Parathyroid adenoma (tissue), 2 donors: Measurements from ENCODE around the gene EED.

Source experiments
- H2AFZ ChIP-seq: fragments of 300-600 bp; sonication (generic); one replicate; pipeline ENCODE4 v1.7.0; 2017; ENCODE audit warnings: antibody characterized with exemption, mild to moderate bottlenecking
- H3K27ac ChIP-seq: fragments of 300-600 bp; sonication (generic); one replicate; pipeline ENCODE4 v1.7.0; 2017
- H3K27me3 ChIP-seq: fragments of 300-600 bp; sonication (generic); one replicate; pipeline ENCODE4 v1.7.0; 2017; ENCODE audit warnings: low read length; ENCODE audit not compliant: control insufficient read depth, insufficient read depth
- H3K36me3 ChIP-seq: fragments of 300-600 bp; sonication (generic); one replicate; pipeline ENCODE4 v1.7.0; 2017; ENCODE audit warnings: low read length; ENCODE audit not compliant: control insufficient read depth, insufficient read depth
- H3K4me1 ChIP-seq: fragments of 300-600 bp; sonication (generic); one replicate; pipeline ENCODE4 v1.7.0; 2017; ENCODE audit warnings: control low read depth
- H3K4me2 ChIP-seq: fragments of 300-600 bp; sonication (generic); one replicate; pipeline ENCODE4 v1.7.0; 2017; ENCODE audit warnings: low read length
- H3K4me3 ChIP-seq: fragments of 300-600 bp; sonication (generic); one replicate; pipeline ENCODE4 v1.7.0; 2017; ENCODE audit warnings: low read depth, low read length
- H3K79me2 ChIP-seq: fragments of 300-600 bp; sonication (generic); one replicate; pipeline ENCODE4 v1.7.0; 2017; ENCODE audit warnings: control low read depth
- H3K9ac ChIP-seq: fragments of 300-600 bp; sonication (generic); one replicate; pipeline ENCODE4 v1.7.0; 2017; ENCODE audit warnings: mild to moderate bottlenecking
- H3K9me3 ChIP-seq: fragments of 300-600 bp; sonication (generic); one replicate; pipeline ENCODE4 v1.7.0; 2017; ENCODE audit warnings: low read length; ENCODE audit not compliant: control insufficient read depth
- CTCF ChIP-seq: fragments of 300-600 bp; sonication (generic); IDR thresholded peaks from one replicate; pipeline ENCODE4 v1.7.0; 2017; ENCODE audit warnings: antibody characterized with exemption, mild to moderate bottlenecking
- donor health status: primary hyperparathyroidism.

EED gene

DNA sequence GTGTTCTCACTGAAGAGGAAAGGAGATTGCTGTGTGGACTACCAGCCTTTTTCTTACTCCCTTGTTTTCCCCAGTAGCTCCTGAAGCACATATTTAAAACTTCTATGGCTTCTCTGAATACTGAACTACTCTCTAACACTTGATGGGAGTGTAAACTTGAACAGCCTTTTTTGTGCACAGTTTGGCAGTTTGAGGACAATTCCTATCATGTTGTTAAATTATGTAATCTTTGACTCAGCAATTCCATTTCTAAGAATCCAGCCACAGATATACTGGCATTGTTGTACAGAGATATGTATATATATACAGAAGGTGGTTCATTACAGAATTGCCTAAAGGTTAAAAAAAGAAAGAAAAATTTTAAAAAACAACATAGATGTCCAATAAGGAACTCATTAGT is 47.1 kb upstream of the EED start:
- no peak overlapping the region for H3K4me3 ChIP-seq
- H2AFZ ChIP-seq: no peak overlapping the region
- H3K4me2 ChIP-seq: no peak overlapping the region
- H3K4me1 ChIP-seq: peaks cover 15% of the 10 kb centered on the region
- H3K9me3 ChIP-seq: no peaks in the 10 kb centered on the region
- no peak overlapping the region for H3K9ac ChIP-seq
- H3K27me3 ChIP-seq: no peaks in the 10 kb centered on the region
- H3K36me3 ChIP-seq: no peaks in the 10 kb centered on the region
- no peak overlapping the region for H3K27ac ChIP-seq
- no peak for TF ChIP-seq CTCF
- H3K79me2 ChIP-seq: no peaks in the 10 kb centered on the region

DNA sequence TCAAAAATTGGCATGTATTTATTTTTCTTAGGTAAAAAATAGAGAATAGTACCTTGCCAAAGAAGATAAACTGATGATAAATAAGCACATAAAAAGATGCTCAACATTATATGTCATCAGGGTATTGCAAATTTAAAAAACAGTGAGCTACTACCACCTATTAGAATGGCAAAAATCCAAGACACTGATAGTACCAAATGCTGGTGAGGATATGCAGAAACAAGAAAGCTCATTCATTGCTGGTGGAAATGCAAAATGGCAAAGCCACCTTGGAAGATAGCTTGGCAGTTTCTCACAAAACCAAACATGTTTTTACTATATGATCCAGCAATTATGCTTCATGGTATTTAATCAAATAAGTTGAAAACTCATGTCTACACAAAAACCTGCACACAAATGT is 46.4 kb upstream of the EED start:
- no peak for TF ChIP-seq CTCF
- H3K36me3 ChIP-seq: no peaks in the 10 kb centered on the region
- no peak overlapping the region for H3K4me2 ChIP-seq
- no peak overlapping the region for H3K4me3 ChIP-seq
- no peak overlapping the region for H2AFZ ChIP-seq
- no peaks in the 10 kb centered on the region for H3K79me2 ChIP-seq
- H3K9me3 ChIP-seq: no peaks in the 10 kb centered on the region
- H3K9ac ChIP-seq: no peak overlapping the region
- peaks cover 8% of the 10 kb centered on the region for H3K4me1 ChIP-seq
- no peak overlapping the region for H3K27ac ChIP-seq
- H3K27me3 ChIP-seq: no peaks in the 10 kb centered on the region

DNA sequence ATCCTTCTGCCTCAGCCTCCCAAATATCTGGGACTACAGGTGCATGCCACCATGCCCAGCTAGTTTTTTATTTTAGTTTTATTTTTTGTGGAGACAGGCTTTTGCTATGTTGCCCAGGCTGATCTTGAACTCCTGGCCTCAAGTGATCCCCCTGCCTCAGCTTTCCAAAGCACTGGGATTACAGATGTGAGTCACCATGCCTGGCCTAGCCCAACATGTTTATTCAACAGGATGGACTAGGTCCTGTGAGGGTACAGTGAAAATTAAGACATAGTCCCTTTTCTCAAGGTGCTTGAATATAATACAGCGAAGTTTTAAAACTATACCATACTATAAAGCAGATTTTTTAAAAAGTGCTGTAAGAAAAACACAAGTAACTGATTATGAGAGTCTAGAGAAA is 45.2 kb upstream of the EED start:
- Histone ChIP-seq H3K27me3 (no peaks in the 10 kb centered on the region), H3K9ac (no peak overlapping the region), H3K36me3 (no peaks in the 10 kb centered on the region), H3K4me3 (no peak overlapping the region), H3K4me2 (no peak overlapping the region), H3K27ac (no peak overlapping the region), H3K9me3 (no peaks in the 10 kb centered on the region), H3K79me2 (no peaks in the 10 kb centered on the region), H2AFZ (no peak overlapping the region), H3K4me1 (no peaks in the 10 kb centered on the region)
- TF ChIP-seq CTCF: no peak

DNA sequence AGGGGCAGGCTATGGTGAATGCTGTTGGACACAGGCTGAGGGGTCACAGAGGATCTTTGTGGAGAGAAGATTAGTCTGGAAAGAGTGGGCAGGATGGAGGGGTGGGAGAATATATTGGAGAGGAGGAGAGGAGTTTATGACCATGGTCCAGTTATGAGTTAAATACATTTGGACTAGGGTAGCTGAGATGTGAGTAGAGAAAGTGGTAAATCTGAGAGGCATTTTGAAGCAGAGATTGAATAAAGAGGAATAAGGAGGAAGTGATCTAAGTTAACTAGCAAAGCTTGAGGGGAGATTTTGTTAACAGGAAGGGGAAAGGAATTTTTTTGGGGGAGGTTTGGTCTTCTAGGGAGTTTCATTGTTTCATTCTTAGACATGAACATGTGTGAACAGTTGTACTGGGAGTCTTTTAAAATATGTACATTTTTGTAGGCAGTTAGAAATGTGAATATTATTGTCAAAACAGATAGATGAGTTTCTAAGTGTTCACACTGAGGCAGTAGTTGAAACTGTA is 43.1 kb upstream of the EED start:
- no peaks in the 10 kb centered on the region for H3K4me1 ChIP-seq
- TF ChIP-seq CTCF: no peak

DNA sequence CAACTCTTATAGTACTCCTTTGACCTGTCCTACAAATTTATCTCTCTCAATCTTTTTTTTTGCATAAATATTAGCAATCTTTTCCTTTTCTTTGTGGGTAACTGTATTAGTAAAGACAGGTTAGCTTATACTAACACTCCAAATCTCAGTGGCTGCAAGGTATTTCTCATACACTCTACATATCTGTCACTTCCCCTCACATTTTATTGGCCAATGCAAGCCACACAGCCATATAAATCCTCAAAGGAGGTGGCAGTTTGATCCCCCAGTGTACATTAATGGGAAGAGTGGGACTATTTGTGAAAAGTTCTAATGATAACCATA is 42.6 kb upstream of the EED start:
- no peaks in the 10 kb centered on the region for H3K4me1 ChIP-seq
- TF ChIP-seq CTCF: no peak
- H3K36me3 ChIP-seq: no peaks in the 10 kb centered on the region
- no peak overlapping the region for H3K9ac ChIP-seq
- H3K4me2 ChIP-seq: no peak overlapping the region
- no peak overlapping the region for H3K4me3 ChIP-seq
- H3K79me2 ChIP-seq: no peaks in the 10 kb centered on the region
- no peaks in the 10 kb centered on the region for H3K27me3 ChIP-seq
- peak overlapping the region; percentile 28 for H2AFZ ChIP-seq
- H3K27ac ChIP-seq: peak overlapping the region; percentile 15
- H3K9me3 ChIP-seq: no peaks in the 10 kb centered on the region

More for the DNA sequence above, 43.1 kb upstream of the EED start:
- Histone ChIP-seq H3K36me3 (no peaks in the 10 kb centered on the region), H3K4me3 (no peak overlapping the region), H3K9me3 (no peaks in the 10 kb centered on the region), H2AFZ (no peak overlapping the region), H3K9ac (no peak overlapping the region), H3K4me2 (no peak overlapping the region), H3K27ac (no peak overlapping the region), H3K79me2 (no peaks in the 10 kb centered on the region), H3K27me3 (no peaks in the 10 kb centered on the region)
